Ecto neural progenitor cell (in vitro differentiated cells): ENCODE results near the gene C5orf15.
"Not testable (repeated sequence)": the region's sequence is repeated elsewhere in the genome, so short reads cannot be mapped to it uniquely, and the experiment has no call there.

Source experiments
- DNase-seq: peaks from one replicate; pipeline ENCODE4 v3.0.0-alpha.2; 2018; ENCODE audit warnings: low spot score

Gene C5orf15

DNA sequence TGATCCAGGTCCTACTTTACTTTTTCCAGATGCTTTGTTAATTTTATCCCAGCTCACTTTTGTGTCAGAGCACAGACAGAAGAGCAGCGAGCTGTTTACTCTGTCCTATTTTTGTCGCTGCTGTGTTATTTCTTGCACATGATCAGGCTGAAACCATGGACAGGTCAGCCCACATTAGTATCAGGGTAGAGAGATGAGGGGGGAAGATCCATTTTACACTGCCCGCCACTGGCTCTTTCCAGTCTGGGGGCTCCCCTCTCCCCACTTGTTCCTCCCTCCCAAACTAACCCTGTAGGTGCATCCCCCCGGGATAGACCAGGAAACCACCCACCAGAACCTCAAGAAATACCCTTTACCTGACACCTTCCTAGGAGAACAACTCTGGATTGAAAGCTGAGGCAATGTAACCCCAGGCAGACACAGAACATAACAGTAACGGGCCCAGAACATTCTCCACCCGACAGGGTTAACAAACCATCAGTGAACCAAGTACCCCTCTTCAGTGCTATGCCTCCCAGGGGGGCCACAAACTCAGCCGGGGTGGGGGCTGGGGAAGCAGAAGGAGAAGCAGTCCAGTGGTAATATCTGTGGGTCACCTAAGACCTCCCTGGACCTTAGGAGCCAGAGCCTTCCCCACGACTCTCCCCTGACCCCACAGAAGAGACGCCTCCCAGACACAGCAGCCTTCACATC is 26.0 kb upstream of the C5orf15 start:
- DNase-seq: no peak

- DNase-seq: no peak
Measured at GRCh38 chr5:133993185-133993936, 24.9 kb upstream of the C5orf15 start.

GRCh38 chr5:133992429-133993155 is 24.2 kb upstream of the C5orf15 start:
- DNase-seq: no peak

DNA sequence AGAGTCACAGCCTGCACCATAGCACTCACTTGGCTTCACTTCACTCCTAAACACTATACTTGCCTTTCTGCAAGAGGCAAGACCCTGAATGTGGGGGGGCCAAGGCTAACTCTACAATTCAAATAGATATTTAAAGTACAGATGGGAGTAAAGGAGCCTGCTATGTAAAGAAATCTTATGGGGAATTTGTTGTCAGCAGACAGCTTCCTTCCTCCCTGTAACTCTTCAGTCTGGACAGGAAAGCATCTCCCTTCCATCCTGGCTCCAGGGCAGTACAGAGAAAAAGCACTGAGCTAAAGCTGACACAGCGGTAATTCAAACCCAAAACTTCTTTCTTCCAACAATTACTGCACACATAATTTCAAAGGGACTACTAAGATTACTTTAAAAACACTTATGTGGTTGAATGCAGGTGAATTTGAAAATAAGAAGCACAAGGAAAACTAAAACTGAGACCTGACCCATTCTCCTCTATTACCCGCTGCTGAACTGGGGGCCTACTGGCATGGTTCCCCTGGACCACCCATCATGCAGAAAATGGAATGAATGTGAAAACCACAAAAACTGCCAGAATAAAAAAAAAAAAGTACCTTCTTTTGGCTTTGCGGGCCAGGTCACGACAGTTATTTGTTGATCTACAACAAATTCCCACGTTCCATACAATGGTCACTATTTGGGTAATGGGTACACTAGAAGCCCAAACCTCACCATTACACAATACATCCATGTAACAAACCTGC is 22.9 kb upstream of the C5orf15 start:
- no peak for DNase-seq

- DNase-seq: no peak
Measured at GRCh38 chr5:133990396-133990795, 22.0 kb upstream of the C5orf15 start.

DNA sequence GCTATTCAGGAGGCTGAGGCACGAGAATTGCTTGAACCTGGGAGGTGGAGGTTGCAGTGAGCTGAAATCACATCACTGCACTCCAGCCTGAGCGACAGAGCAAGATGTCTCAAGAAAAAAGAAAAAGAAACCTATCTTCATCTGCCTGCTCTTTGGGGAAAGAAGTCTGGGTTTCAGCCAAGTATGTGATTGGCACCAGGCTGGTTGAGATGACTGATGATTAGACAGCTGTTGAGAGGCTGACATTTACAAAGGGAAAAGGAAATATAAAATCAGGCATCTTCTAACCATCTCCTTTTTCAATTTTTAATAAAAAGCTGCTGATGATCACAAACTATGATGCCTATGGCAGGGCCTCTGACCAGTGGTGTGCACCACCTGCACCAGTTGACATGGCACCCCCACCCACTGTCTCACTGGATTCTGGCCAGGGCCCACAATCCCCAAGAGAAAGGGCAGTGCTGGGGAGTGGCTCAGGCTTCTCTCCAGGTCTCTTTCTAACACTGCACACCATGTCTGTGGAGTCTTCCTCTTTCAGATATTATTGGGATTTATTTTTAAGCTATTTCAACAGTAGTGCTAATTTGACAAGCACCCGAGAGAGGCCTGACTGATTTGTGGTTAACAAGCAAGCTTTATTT is 17.2 kb upstream of the C5orf15 start:
- no peak for DNase-seq

DNA sequence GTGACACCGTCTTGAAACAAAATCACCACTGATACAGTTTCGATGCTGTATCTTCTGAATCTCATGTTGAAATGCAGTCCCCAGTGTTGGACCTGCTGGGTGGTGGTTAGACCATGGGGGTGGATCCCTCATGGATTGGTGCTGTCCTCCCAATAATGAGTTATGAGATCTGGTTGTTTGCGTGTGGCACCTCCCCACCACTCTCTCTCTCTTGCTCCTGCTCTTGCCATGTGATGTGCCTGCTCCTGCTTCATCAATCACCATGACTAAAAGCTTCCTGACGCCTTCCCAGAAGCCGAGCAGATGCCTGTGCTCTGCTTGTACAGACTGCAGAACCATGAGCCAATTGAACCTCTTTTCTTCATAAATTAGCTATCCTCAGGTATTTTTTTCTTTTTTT is 15.2 kb upstream of the C5orf15 start:
- no peak for DNase-seq

DNA sequence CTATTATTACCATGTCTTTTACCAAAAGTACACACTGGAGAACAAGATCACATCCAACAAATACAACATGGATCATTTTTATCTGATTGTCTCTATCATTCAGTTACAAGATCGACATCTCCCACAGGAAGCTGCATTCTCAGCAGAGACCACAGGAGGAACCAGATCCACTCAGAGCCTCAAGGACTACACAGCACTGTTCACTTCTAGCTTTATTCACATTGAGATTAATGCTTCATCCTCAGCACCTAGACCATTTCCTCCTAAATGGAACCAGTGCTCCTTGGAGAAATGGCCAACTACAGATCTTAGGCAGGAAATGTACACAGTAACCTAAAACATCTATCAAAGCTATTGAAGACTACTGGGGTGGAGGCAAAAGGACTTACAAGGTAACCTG is 13.3 kb upstream of the C5orf15 start:
- no peak for DNase-seq

GRCh38 chr5:133980652-133981051 is 12.2 kb upstream of the C5orf15 start:
- DNase-seq: no peak

- no peak for DNase-seq
Measured at GRCh38 chr5:133978943-133979342, 10.5 kb upstream of the C5orf15 start.

DNA sequence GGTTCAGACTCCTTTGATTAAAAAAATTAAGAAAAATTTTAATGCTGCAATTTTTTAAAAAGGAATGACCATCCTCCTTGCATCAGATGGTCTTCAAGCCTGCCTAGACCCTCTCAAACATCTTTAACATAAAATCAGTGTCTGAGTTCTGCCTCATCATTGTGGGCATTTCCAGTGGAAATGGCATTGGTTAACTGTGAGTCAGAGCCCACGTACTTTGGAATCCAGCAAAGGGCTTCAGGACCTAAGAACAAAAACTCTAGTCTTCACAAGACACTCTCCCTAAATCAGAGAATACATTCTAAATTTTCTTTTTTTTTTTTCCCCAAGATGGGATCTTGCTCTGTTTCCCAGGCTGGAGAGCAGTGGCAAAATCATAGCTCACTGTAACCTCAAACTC is 9.4 kb upstream of the C5orf15 start:
- no peak for DNase-seq

- no peak for DNase-seq
Measured at GRCh38 chr5:133977161-133977787, 8.8 kb upstream of the C5orf15 start.

- DNase-seq: not testable (repeated sequence)
Measured at GRCh38 chr5:133975546-133975945, 7.1 kb upstream of the C5orf15 start.

DNA sequence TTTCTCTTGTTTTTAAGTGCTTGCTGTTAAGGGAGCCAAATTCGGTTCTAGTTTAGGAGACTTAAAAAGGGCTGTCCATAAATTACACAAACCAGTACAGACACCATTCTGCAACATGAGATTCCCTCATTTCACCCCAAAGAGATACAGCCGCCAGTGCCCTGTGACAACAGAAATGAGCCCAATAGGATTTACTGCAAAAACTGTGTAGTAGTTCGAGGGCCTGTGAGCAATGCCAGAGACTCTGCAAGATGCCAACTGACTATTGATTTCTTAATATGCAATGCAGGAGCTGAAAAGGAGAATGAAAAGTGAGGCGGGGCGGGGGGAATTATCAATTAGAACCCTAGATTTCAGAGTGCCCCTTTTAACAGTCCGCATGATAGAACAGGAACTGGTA is 5.7 kb upstream of the C5orf15 start:
- DNase-seq: no peak

GRCh38 chr5:133970325-133970909 is 2.0 kb upstream of the C5orf15 start:
- DNase-seq: no peak

DNA sequence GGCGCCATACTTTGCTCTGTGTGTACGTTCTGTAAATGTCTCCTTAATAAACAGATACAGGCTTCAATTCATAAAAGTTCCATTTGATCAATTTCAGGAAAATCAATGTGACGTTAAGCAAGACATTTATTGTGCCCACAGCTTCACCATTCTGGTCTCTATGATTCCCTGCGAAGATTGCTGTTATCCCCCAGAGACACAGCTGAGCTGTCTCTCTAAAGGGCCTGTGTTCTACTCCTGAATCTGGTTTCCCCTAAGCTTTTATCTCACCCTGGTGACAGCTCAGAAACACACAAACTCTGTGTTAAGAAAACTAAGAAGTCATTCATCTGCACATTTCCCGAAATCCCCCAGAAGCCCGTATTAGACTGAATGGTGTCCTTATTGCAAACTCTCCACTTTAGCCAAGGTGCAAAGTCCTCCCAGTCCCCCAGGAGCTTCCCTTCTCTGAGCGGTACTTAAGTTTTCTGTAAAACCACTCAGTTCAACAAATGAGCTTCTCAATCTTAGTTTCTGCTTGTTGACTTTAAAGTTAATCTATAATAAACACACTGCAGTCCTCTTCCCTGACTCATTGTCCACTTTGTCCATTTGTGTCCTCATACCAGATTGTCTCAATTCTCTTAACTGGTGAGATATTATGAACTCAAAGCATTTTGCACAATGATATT is 1.4 kb upstream of the C5orf15 start:
- no peak for DNase-seq

GRCh38 chr5:133967698-133968203 is 674 bp downstream of the C5orf15 start:
- DNase-seq: no peak

DNA sequence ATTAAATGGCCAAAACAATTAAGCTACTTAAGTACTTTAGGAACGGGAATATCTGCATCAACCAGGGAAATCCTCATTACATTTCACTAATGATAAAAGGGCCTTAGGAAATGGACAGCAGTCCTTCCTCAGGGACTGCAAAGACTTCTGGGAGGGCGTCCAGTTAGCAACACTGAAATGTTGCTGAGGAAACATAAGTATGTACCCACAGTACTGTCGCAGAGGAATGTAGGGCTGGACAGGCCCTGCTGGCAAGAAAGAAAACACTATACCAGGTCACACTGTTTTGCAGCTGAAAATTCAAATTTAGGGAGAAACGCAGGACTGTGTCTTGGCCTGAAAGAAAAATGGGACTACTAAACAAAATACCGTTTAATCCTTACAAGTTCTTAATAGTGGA is 1.3 kb downstream of the C5orf15 start:
- DNase-seq: no peak

DNA sequence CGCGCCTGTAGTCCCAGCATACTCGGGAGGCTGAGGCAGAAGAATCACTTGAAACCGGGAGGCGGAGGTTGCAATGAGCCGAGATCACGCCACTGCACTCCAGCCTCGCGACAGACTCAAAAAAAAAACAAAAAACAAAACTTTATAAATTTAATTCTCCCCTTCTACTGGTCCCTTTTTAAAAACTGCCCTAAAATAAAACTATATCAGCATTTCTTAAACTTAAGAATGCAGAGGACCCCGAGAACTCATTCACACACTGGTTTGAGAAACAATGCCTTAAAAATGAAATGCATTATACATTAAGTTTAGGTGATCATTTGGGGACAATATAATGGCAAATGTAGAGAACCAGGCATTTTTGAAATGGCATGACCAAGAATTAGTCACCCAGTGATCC is 2.3 kb downstream of the C5orf15 start:
- DNase-seq: no peak

DNA sequence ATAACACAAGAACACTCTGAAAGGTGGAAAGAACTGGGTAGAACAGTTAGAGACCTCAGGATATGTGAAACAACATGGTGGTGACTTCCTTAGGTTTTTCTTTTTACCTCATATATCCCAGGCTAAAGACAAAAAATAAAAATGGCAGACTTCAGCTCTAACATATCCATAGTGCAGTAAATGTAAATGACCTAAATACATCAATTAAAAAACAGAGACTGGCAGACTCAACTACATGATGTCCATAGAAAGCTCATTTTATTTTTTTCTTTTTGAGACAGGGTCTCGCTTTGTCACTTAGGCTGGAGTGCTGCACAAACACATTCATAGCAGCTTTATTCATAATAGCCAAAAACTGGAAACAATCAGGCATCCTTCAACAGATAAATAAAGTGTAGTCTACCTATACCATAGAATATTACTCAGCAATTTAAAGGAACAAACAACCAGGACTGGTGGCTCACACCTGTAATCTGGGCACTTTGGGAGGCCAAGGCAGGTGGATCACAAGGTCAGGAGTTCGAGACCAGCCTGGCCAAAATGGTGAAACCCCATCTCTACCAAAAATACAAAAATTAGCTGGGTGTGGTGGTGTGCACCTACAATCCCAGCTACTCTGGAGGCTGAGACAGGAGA is 4.8 kb downstream of the C5orf15 start:
- DNase-seq: no peak
